SK-N-SH treated with all-trans-retinoic acid at 6 μM for 48 hours (cell line): ENCODE measurements around the gene ALG11.
"Not testable (repeated sequence)": the region's sequence is repeated elsewhere in the genome, so short reads cannot be mapped to it uniquely, and the experiment has no call there.

Source experiments
- ATAC-seq: fragments of 200-7000 bp; cut with Tn5 transposase; 3 replicates; pipeline ENCODE4 v1.9.1; 2020; ENCODE audit warnings: mild to moderate bottlenecking, moderate library complexity
- ARNTL ChIP-seq: fragments of 450-650 bp; formaldehyde crosslinking; IDR thresholded peaks from 2 replicates; pipeline ENCODE4 v1.5.0; 2020; ENCODE audit warnings: low read depth, mild to moderate bottlenecking, moderate library complexity, borderline replicate concordance
- BACH2 ChIP-seq: fragments of 250-450 bp; sonication (Bioruptor Pico); IDR thresholded peaks from 2 replicates; pipeline ENCODE4 v1.9.0; 2021; ENCODE audit warnings: mild to moderate bottlenecking, borderline replicate concordance
- CREB5 ChIP-seq: fragments of 250-450 bp; sonication (Bioruptor Pico); IDR thresholded peaks from 2 replicates; pipeline ENCODE4 v1.5.1; 2020; ENCODE audit warnings: low read depth, mild to moderate bottlenecking, moderate library complexity
- CSDC2 ChIP-seq: fragments of 250-450 bp; sonication (Bioruptor Pico); IDR thresholded peaks from 2 replicates; pipeline ENCODE4 v1.5.0; 2020; ENCODE audit warnings: mild to moderate bottlenecking, moderate library complexity
- CSRNP3 ChIP-seq: fragments of 250-450 bp; sonication (Bioruptor Pico); IDR thresholded peaks from 2 replicates; pipeline ENCODE4 v1.5.1; 2021; ENCODE audit warnings: mild to moderate bottlenecking, moderate library complexity
- GLIS3 ChIP-seq: fragments of 250-450 bp; sonication (Bioruptor Pico); IDR thresholded peaks from 2 replicates; pipeline ENCODE4 v1.5.0; 2020; ENCODE audit warnings: mild to moderate bottlenecking, moderate library complexity
- ISL1 ChIP-seq: fragments of 250-450 bp; sonication (Bioruptor Pico); IDR thresholded peaks from 2 replicates; pipeline ENCODE4 v2.1.2; 2022; ENCODE audit warnings: mild to moderate bottlenecking, moderate library complexity
- OSR1 ChIP-seq: fragments of 250-450 bp; sonication (Bioruptor Pico); IDR thresholded peaks from 2 replicates; pipeline ENCODE4 v1.8.0; 2022; ENCODE audit warnings: moderate library complexity, mild to moderate bottlenecking, inconsistent platforms
- PPARA ChIP-seq: fragments of 250-450 bp; sonication (Bioruptor Pico); IDR thresholded peaks from 2 replicates; pipeline ENCODE4 v1.5.0; 2020; ENCODE audit warnings: mild to moderate bottlenecking, borderline replicate concordance
- RARB ChIP-seq: fragments of 250-450 bp; sonication (Bioruptor Pico); IDR thresholded peaks from 2 replicates; pipeline ENCODE4 v1.8.0; 2021; ENCODE audit warnings: mild to moderate bottlenecking, moderate library complexity
- TCF4 ChIP-seq: fragments of 250-450 bp; sonication (Bioruptor Pico); IDR thresholded peaks from 2 replicates; pipeline ENCODE4 v1.8.0; 2021; ENCODE audit warnings: mild to moderate bottlenecking, moderate library complexity, borderline replicate concordance
- TOX ChIP-seq: fragments of 250-450 bp; sonication (Bioruptor Pico); IDR thresholded peaks from 2 replicates; pipeline ENCODE4 v1.8.0; 2021; ENCODE audit warnings: mild to moderate bottlenecking, moderate library complexity, borderline replicate concordance
- TSHZ2 ChIP-seq: fragments of 250-450 bp; sonication (Bioruptor Pico); IDR thresholded peaks from 2 replicates; pipeline ENCODE4 v1.5.0; 2020; ENCODE audit warnings: mild to moderate bottlenecking, moderate library complexity
- ZFP30 ChIP-seq: fragments of 450-650 bp; formaldehyde crosslinking; IDR thresholded peaks from 2 replicates; pipeline ENCODE4 v1.5.0; 2022; ENCODE audit warnings: mild to moderate bottlenecking, moderate library complexity
- ZNF8 ChIP-seq: fragments of 450-650 bp; formaldehyde crosslinking; IDR thresholded peaks from 2 replicates; pipeline ENCODE4 v1.5.0; 2020; ENCODE audit warnings: mild to moderate bottlenecking, moderate library complexity
- TF ChIP-seq, protein P1 (sequence below): fragments of 250-450 bp; sonication (Bioruptor Pico); IDR thresholded peaks from 2 replicates; pipeline ENCODE4 v1.8.0; 2020; ENCODE audit warnings: mild to moderate bottlenecking, moderate library complexity, borderline replicate concordance

ALG11 gene

GRCh38 chr13:52027832-52028231, 15.6 kb downstream of the ALG11 start:
- no peak for ATAC-seq
- TF ChIP-seq RARB (CRISPR knock-in tag), result no peak

GRCh38 chr13:52029569-52029968, 17.4 kb downstream of the ALG11 start:
- TF ChIP-seq ARNTL (CRISPR knock-in tag), result no peak
- TF ChIP-seq RARB (CRISPR knock-in tag), result no peak
- no peak for TF ChIP-seq CREB5 (CRISPR knock-in tag)
- no peak for TF ChIP-seq GLIS3 (CRISPR knock-in tag)
- no peak for TF ChIP-seq TSHZ2
- no peak for TF ChIP-seq TCF4 (CRISPR knock-in tag)
- TF ChIP-seq, protein P1, sequence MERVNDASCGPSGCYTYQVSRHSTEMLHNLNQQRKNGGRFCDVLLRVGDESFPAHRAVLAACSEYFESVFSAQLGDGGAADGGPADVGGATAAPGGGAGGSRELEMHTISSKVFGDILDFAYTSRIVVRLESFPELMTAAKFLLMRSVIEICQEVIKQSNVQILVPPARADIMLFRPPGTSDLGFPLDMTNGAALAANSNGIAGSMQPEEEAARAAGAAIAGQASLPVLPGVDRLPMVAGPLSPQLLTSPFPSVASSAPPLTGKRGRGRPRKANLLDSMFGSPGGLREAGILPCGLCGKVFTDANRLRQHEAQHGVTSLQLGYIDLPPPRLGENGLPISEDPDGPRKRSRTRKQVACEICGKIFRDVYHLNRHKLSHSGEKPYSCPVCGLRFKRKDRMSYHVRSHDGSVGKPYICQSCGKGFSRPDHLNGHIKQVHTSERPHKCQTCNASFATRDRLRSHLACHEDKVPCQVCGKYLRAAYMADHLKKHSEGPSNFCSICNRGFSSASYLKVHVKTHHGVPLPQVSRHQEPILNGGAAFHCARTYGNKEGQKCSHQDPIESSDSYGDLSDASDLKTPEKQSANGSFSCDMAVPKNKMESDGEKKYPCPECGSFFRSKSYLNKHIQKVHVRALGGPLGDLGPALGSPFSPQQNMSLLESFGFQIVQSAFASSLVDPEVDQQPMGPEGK (CRISPR knock-in tag), result no peak
- no peak for TF ChIP-seq BACH2 (CRISPR knock-in tag)
- no peak for TF ChIP-seq CSRNP3
- TF ChIP-seq TOX, result no peak
- no peak for TF ChIP-seq CSDC2 (CRISPR knock-in tag)
- no peak for ATAC-seq

- not testable (repeated sequence) for ATAC-seq
Measured at GRCh38 chr13:52030401-52030800, 18.2 kb downstream of the ALG11 start.

GRCh38 chr13:52033039-52033438, 20.8 kb downstream of the ALG11 start:
- TF ChIP-seq PPARA (CRISPR knock-in tag) (no peak), CSRNP3 (no peak), BACH2 (CRISPR knock-in tag) (no peak), ZNF8 (CRISPR knock-in tag) (no peak)
- TF ChIP-seq, protein P1 (CRISPR knock-in tag), result no peak
- no peak for ATAC-seq

DNA sequence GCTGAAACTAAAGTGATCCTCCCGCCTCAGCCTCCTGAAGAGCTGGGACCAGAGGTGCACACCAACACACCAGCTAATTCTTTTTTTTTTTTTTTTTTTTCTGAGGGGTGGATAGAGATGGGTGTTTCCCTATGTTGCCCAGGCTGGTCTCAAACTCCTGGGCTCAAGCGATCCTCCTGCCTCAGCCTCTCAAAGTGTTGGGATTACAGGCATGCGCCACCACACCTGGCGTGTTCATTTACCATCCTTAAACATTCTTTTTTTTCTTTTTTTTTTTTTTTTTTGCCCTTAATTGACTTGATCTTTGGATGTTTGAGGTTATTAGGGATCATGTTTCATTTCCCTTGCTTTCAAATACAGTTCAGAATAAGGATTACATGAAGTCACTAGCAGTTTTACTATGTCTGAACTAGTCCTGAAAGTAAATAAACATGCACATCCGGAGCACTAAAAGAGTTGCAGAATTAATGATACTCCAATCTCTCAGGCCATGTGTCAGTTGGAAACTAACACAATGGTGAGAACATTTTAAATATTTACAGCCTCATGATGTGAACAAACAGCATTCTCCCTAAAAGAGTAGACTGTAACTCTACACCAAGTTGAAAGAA, 22.5 kb downstream of the ALG11 start:
- no peak for ATAC-seq
- TF ChIP-seq CSRNP3, result no peak
- no peak for TF ChIP-seq PPARA (CRISPR knock-in tag)
- TF ChIP-seq ZFP30 (CRISPR knock-in tag), result no peak
- no peak for TF ChIP-seq OSR1 (CRISPR knock-in tag)
- TF ChIP-seq, protein P1 (CRISPR knock-in tag), result no peak
- TF ChIP-seq ISL1 (CRISPR knock-in tag), result no peak
